Measurements from ENCODE around the gene ZFHX3.

The ZFHX3 gene

GRCh38 chr16:72896485-72897118 is 151.3 kb downstream of the ZFHX3 start:
- no peak for DNase-seq

DNA sequence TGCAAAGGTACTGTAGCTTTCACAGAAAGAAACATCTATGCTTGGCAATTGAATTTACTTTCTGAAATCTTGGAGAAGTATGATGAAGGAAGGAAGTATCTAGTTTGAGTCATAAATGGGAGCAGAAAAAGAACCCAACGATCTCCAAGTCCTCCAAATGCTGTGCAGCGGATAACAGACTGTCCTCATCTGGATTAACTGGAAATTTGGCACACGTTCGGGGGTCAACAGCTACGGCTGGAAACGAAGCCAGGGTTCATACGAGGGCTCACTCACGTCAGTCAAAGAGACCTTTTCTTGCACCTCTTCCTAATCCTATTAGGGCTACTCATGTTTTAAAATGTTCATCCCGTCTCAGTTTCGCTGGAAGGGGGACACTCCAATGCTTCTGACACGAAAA is 152.0 kb downstream of the ZFHX3 start:
- DNase-seq, result no peak

GRCh38 chr16:72894293-72895151 is 153.4 kb downstream of the ZFHX3 start:
- DNase-seq, result no peak

GRCh38 chr16:72891291-72892227 is 156.4 kb downstream of the ZFHX3 start:
- no peak for DNase-seq

- no peak for DNase-seq
These were observed 157.3 kb downstream of the ZFHX3 start for GRCh38 chr16:72890587-72890986.

DNA sequence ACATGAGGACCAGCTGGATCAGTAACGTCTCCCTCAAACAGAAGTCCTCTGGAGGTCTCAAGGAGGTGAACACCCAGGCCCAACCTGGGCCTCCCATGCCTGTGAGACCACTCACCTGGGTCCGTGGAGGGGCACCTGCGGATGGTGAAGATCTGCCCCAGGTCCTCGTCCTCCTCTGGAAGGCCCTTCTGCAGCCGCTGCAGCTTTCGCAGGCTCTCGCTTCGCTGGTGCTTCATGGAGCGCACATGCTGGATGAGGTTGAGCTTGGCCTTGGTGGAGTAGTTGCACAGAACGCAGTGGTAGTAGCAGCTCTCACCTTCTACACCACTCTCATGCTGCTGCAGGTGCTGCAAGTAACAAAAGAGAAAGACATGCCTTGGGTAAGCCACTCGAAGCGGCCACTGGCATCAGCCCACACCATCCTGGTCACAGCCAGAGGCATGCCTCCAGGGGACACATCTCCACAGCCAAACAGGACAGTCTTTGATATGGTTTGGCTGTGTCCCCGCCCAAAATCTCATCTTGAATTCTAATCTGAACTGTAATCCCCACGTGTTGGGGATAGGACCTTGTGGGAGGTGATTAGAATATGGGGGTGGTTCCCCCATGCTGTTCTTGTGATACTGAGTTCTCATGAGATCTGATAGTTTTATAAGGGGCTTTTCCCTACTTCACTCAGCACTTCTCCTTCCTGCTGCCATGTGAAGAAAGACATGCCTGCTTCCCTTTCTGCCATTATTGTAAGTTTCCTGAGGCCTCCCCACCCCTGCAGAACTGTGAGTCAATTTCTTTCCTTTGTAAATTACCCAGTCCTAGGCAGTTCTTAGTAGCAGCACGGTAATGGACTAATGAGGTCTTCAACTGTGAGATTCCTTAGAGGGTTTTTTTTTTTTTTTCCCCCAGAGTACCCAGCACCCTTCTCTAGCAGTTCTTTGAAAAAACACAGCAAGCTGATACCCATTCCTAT is 158.0 kb downstream of the ZFHX3 start:
- DNase-seq, result no peak

GRCh38 chr16:72887537-72887936 is 160.4 kb downstream of the ZFHX3 start:
- DNase-seq, result no peak

DNA sequence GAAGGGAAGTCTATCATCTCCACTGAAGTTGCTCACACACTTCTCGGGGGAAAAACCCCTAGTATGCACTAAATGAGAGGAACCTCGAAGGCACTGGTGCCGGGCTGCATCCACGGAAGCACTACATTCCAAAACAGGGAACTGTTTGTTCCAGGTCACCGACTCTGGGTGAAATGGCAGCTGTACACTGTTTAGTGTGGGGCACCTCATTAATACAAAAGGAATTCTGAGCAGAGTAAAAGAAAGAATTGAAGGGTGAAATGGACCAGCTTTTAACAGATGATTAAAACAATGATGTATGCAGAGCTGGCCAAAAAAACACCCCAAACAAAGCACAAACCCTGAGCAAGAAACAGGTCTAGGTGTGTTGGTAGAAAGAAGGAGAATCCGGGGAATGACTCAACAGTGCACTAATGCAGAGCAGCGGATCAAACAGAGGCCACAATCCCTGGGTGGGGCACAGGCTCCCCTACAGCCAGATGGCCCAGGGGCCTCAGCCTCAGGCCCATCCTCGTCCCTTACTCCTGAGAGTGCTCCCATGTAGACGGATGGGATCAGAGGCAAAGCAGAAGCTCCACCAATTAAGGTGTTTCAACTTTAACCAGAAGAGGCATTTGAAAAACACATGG is 161.5 kb downstream of the ZFHX3 start:
- no peak for DNase-seq

- DNase-seq, result no peak
These were observed 163.4 kb downstream of the ZFHX3 start for GRCh38 chr16:72884573-72884972.

DNA sequence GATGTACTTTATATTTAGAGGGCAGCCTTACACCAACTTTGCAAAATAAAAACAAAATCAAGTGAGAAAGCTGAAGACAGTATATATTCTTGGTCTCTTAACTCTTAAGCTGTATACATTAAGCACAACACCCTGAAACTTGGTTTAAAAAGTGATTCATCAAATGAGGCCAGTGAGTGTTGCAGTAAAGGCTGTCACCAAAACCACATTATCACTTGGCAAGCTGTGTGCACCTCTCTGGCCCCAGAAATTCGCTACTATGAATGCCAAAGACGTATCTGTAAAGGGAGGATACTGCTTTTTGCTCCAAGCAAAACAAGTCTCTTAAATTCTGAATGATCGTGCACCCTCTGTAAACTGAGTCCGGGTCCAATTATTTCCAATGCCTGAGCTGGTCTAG is 163.9 kb downstream of the ZFHX3 start:
- DNase-seq, result no peak

- no peak for DNase-seq
These were observed 168.1 kb downstream of the ZFHX3 start for GRCh38 chr16:72879846-72880245.

- no peak for DNase-seq
These were observed 169.3 kb downstream of the ZFHX3 start for GRCh38 chr16:72878301-72879269.

- DNase-seq, result no peak
These were observed 170.4 kb downstream of the ZFHX3 start for GRCh38 chr16:72877374-72878028.

DNA sequence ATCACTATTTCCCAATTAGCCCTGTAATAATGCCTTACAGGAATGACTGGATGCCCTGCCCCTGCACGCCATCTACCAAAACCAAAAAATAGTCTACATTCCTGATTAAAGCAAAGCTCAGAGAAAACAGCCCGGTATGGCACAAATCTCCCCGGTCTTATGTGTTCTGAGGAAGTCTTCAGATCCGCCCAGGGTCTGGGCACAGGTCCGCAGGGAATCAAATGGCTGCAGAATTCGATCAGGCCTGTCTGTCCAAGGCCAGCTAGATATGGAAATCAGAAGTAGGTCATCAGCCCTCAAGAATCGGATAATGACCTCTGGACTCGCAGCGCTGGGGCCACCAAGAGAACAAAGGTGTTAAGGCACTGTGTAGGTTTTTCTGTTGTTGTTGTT is 171.0 kb downstream of the ZFHX3 start:
- DNase-seq, result no peak

GRCh38 chr16:72876221-72876620 is 171.7 kb downstream of the ZFHX3 start:
- DNase-seq, result no peak

- DNase-seq, result no peak
These were observed 172.5 kb downstream of the ZFHX3 start for GRCh38 chr16:72875291-72876031.

DNA sequence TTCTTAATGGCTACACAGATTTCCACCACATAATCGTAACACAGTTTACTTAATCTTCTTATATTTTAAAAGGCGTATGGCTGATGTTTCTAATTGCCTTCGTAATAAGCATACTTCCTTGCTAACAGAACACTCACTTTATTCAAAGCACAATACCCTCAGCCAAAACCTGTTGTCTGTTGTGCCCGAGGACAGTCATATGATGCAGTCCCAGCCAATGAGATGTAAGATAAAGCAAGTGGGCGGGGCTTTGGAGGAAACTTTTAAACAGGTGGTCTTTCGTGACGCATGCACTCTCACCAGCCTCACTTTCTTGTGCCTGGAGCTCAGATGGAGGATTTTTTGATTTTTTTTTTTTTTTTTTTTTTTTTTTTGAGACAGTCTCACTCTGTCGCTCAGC is 174.1 kb downstream of the ZFHX3 start:
- DNase-seq, result no peak

DNA sequence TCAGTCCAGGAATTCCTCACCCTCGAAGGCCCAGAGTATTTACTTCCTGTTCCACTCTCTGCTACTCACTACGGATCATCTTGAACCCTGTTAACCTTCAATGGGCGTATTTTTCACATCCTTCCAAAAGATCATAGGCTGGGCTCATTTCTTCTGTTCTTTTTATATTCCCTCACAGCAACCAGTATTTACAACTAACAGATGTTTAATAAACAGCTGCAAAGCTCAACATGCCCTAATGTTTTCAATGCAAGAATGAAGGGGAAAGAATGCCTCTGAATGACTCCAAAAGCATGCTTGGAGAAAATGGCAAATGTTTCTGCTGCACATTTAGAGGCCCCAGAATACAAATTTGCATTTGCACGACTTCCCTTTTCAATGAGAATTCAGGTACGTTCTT is 174.9 kb downstream of the ZFHX3 start:
- DNase-seq, result no peak

GRCh38 chr16:72865835-72866234 is 182.1 kb downstream of the ZFHX3 start:
- DNase-seq, result no peak
